Measurements from ENCODE around the gene PLAGL2.
A peak's percentile ranks its signal among the peaks of the same experiment; 100 is the strongest.
"Not testable (repeated sequence)": the region's sequence is repeated elsewhere in the genome, so short reads cannot be mapped to it uniquely, and the experiment has no call there.

The PLAGL2 gene, protein sequence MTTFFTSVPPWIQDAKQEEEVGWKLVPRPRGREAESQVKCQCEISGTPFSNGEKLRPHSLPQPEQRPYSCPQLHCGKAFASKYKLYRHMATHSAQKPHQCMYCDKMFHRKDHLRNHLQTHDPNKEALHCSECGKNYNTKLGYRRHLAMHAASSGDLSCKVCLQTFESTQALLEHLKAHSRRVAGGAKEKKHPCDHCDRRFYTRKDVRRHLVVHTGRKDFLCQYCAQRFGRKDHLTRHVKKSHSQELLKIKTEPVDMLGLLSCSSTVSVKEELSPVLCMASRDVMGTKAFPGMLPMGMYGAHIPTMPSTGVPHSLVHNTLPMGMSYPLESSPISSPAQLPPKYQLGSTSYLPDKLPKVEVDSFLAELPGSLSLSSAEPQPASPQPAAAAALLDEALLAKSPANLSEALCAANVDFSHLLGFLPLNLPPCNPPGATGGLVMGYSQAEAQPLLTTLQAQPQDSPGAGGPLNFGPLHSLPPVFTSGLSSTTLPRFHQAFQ

DNA sequence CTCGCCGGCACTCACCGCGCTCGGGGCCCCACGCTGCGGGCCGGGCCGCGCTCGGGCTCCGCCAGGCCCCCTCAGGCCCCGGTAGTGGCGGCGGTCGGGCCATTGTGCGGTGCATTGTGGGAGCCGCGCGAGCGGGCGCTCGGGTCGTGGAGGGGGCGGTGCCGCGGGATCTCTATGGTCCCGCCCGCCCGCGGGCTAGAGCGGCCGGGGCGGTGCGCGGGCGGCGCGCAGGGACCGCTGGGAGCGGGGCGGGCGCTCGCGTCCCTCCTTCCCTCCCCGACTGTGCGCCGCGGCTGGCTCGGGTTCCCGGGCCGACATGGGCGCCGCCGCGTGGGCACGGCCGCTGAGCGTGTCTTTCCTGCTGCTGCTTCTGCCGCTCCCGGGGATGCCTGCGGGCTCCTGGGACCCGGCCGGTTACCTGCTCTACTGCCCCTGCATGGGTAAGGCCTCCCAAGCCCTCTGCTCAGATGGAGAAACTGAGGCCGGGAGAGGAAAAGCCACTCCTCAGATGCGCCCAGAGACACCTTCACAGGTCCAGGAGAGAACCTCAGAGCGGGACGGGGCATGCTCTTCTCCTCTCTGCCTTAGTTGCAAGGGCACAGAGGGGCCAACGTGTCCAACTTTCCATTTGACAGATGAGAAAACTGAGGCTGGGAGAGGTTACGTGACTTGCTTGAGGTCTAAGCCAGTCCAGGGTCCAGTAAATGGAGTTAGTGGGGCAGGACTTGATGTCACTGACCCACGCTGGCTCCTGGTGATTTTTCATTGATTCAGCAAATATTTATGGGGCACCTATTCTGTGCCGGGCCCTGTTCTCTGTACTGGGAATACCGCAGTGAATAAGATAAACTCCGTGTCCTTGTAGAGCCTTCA is at the start of gene PLAGL2, which contains the start of gene POFUT1:
TSS of gene PLAGL2 (minus strand) at position 118 of the 873 bp plus-strand sequence. CDS start 5,565 bp downstream, outside the sequence.
TSS of gene POFUT1 (plus strand) at position 255 of the 873 bp plus-strand sequence. CDS start at position 317, 62 bp downstream.
- peak; percentile 75 to 82 for DNase-seq (ENCODE audit: low read depth in 2 of 2)

DNA sequence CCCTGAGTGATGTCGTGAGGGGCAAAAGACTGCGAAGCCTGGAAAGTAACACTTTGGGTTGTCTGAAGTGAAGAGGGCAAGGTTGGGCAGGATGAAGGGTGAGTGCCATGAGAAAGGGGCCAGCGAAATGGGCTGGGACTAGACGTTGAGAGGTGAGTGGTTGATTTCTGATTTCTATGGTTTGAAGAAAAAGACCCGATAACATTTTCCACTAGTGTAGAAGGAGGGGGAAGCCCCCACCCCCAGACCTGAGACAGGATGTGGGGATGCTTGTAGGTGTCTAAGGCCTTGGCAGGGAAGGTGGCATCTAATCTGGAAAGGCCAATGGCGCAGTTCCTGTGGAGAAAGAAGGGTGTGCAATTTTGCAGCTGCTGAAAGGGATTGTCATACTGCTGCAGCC is 44.6 kb upstream of the PLAGL2 start:
- no peak for DNase-seq (ENCODE audit: low read depth in 2 of 2)

DNA sequence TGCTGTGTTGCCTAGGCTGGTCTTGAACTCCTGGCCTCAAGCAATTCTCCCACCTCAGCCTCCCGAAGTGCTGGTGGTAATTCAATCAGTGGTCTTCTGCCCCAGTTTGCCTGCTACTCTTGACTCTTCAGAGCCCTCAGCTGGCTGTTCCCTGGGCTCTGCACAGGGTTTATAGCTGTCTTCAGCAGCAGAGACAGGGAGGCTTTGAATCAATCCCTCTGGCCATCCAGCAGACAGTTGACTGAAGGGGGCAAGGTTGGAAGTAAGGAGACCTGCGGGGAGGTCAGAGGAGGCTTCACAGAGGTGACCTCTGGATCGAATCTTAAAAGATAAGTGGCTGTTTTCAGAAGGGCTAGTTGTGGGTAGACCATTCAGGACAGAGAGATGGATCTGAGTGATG is 43.9 kb upstream of the PLAGL2 start:
- DNase-seq (ENCODE audit: low read depth in 2 of 2), result no peak

DNA sequence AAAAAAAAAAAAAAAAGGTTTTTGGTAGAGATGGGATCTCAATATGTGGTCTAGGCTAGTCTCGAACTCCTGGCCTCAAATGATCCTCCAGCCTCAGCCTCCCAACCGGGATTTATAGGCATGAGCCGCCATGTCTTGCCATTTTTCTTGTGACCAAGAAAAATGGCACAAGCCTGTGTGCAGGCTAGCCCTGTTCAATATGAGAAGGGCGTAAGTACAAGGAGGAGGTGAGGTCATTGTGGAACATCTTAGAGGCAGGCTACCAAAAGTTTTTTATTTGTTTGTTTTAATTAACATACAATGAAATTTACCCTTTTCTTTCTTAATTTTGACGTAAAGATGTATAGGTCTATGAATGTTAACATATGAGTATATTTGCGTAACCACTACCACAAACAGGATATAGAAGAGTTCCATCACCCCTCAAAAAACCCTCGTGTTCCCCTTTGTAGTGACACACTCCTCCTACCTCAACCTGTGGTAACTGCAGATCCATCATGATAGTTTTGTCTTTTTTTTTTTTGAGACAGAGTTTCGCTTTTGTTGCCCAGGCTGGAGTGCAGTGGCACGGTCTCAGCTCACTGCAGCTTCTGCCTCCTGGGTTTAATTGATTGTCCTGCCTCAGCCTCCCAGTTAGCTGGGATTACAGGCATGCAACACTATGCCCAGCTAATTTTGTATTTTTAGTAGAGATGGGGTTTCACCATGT is 41.6 kb upstream of the PLAGL2 start:
- DNase-seq (ENCODE audit: low read depth in 2 of 2), result no peak

DNA sequence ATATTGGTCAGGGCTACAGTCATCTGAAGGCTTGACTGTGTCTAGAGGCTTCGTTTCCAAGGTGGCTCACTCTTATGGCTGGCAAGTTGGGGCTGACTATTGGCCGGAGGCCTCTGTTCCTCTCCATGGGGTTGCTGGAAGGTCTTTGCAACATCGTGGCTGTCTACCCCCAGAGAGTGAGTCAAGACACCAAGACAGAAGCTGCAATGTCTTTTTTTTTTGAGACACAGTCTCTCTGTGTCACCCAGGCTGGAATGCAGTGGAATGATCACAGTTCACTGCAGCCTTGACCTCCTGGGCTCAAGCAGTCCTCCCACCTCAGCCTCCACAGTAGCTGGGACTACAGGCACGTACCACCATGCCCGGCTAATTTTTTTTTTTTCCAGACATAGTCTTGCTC is 40.5 kb upstream of the PLAGL2 start:
- no peak for DNase-seq (ENCODE audit: low read depth in 2 of 2)

DNA sequence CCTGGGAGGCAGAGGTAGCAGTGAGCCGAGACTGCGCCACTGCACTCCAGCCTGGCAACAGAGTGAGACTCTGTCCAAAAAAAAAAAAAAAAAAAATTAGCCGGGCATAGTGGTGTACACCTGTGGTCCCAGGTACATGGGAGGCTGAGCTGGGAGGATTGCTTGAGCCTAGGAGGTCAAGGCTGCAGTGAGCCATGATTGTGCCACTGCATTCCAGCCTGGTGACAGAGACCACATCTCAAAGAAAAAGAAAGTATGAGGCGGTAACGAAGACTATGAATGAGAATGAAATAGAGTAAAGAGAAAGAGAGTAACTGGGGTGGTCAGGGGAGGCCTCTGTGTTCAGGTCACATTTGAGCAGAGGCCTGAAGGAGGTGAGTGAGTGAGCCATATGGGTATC is 38.7 kb upstream of the PLAGL2 start:
- not testable (repeated sequence) for DNase-seq (ENCODE audit: low read depth in 2 of 2)

DNA sequence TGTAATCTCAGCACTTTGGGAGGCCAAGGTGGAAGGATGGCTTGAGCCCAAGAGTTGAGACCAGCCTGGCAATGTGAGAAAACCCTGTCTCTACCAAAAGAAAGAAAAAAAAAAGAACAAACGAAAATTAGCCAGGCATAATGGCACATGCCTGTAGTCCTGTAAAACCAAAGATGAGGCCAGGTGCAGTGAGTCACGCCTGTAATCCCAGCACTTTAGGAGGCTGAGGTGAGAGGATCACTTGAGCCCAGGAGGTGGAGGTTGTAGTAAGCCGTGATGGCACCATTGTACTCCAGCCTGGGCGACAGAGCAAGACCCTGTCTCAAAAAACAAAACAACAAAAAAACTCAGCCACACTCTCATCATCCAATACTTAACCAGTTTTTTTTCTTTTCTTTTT is 37.4 kb upstream of the PLAGL2 start:
- DNase-seq (ENCODE audit: low read depth in 2 of 2), result no peak

DNA sequence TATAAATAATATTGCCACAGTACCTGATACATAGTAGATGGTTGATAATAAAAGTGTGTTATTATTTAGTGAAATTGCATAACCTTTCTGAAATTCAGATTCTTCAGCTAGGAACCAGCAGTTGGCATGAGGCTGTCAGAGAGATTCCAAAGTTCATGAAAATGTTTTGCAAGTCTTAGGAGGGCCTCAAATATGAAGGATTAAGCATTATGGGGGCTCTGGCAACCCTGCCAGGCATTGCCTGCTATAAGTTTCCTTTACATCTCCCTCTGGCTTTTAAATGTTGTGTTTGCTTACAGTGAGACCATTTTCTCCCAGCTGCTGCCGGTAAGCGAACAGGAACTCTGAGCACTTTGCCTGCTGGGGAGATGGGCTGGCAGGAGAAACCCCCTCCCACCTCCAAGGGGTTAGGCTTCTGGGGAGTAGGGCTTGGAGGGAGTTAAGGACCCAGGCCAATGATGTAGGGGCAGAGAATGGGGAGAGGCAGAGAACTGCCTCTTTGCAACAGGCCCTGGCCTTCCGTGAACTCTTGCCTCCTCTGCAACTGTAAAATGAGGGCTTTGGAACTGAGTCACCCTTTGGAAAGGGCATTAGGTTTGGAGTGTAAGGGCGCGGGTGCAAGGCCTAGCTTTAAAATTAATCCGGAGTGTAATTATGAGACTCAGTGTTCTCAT is 36.7 kb upstream of the PLAGL2 start:
- DNase-seq (ENCODE audit: low read depth in 2 of 2), result no peak

DNA sequence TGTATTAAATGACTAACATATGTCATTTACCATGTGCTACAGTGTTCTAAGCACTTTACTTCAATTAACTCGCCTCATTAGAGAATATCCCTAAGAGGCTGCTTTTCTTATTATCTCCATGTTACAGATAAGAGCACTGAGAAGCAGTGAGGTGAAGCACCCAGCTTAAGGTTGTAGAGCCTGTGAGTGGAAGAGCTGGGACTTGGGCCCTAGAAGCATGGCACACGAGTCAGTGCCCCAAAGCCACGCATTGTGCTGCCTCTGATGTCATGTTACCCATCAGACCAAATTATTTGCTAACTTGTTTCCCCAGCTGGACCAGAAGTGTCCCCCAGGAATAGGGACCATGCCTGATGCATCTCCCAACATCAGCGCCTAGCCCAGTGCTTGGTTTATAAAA is 34.3 kb upstream of the PLAGL2 start:
- no peak for DNase-seq (ENCODE audit: low read depth in 2 of 2)

DNA sequence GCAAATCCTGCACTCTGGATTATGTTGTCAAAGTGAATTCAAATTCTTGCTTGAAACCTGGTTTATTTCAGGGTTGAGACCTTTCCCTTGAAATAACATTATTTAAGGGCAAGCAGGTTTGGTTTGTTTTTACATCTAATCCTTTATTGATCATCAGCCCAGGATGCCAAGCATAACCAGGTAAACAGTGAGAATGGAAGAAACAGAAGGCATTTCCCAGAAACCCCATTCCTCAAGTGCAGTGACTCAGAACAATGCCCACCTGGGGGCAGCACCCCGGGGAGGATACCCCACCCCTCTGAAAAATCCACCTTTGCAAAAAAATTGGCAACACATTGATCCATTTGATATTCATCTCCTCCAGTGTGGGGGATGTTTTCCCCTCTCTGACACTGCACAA is 32.7 kb upstream of the PLAGL2 start:
- DNase-seq (ENCODE audit: low read depth in 2 of 2), result no peak

DNA sequence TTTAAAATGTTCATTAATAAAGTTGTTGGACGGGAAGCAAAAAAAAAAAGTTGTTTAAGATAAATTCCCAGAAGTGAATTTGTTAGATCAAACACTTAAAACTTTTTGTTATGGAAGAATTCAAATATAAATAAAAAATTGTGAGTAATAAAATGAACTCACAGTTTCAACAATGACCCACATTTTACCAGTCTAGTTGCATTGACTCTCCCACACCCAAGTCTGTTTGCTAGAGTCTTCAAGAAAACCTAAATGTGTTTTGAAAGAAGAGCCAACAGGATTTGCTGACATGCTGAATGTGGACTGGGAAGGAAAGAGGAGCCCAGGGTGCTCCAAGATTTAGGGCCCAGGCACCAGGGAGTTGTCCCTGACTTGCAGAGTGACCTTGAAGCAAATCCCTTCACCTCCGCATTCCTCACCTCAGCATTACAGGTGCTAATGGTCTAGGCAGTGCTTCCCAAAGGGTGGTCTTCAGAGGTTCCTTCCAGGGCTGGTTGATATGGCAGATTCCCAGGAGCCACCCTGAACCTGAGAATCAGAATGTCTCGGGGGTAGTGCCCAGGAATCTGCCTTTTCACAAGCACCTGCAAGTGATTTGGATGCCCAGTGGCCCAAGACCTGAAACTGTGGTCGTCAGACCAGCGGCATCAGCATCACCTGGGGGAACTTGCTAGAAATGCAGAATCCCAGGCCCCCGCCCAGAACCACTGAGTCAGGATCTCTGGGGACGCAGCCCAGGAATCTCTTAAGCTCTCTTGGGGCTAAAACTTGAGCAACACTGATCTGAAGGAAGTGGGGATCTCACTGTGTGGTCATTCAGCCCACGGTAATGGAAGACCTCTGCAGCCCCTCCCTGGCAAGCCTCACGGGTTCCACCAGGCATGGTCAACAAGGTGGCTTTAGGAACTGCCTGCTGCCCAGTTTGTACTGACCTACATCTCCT is 31.2 kb upstream of the PLAGL2 start:
- no peak for DNase-seq (ENCODE audit: low read depth in 2 of 2)

DNA sequence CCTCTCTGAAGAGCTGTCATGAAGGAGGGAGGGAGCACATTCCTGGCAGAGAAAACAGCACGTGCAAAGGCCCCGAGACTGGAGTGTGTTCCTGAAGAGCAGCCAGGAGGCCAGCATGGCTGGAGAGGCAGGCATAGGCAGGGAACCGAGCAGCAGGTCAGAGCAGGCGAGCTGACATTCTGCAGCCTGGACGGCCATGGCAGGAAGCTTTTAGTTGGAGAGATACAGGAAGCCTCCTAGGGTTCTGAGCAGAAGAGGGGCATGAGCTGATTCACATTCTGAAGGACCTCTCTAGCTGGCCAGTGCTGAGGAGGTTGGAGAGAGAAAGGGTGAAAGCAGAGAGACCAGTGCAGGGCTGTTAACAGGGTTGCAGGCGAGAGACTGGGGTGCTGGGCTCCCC is 29.9 kb upstream of the PLAGL2 start:
- no peak for DNase-seq (ENCODE audit: low read depth in 2 of 2)

DNA sequence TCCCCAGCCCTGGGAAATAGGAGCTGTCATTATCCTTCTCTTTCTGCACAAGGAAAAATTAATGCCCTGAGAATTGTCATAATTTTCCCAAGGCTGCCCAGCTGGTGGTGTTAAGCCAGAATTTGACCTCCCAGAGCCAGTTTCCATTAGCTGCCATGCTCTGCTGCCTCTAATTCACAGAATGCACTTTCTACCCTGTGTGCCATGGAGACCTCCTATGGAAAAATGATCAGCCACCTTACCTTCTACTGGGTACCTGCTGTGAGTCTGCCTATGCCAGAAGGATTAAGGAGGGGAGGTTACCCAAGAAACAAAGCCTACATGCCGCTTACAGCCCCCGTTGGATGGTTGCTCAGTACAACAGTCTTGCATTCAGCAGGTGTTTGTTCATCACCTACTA is 29.3 kb upstream of the PLAGL2 start:
- DNase-seq (ENCODE audit: low read depth in 2 of 2), result no peak

DNA sequence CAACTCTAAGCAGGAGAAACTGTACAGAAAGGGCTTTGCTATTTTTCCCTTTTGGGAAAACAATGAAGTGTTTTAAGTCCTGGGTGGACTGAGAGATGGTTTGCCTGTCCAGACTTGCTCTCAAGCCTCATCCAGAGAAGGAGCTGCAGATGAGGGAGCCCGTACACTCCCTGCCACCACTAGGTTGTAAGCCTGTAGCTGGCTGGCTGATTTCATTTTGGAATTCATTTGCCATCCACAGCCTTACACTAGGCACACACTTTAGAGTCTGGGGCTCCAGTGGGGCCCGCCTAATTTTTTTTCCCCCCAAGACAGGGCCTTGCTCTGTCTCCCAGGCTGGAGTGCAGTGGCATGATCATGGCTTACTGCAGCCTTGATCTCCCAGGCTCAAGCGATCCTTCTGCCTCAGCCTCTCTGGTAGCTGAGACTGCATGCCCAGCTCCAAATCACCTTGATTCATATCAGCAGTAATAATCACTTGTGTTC is 28.5 kb upstream of the PLAGL2 start:
- DNase-seq (ENCODE audit: low read depth in 2 of 2), result no peak

DNA sequence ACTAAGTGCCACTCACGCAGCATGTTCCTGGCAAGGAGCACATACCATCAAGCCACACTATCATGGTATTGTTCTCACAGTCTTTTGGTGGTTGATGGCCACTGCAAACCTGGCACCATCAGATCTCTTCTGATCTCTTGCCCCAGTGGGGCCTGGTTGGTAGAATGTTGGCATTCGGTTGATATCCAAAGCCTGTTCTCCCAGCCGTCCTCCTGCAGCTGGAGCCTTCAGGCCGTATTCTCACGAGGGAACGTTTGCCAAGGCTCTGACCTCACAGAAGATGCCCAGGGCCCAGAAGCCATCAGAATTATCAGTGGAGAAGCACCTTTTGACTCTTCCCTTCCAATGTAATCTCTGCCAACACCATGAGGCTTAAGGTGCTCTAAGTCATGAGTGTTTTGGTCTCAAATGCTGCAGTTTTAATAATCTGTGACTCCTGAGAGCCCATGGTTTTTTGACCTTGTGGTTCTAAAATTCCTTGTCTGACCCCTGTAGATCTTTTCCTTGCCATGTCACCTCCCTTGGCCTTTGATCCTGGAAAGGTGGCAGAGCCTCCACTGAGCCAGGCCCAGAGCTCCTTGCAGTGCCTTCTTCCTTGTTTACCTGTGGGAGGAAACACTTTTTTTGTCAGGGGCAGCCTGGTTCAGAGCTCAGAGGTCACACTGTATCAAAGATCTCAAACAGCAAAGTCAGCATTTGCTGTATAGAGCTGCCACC is 27.9 kb upstream of the PLAGL2 start:
- DNase-seq (ENCODE audit: low read depth in 2 of 2), result no peak

DNA sequence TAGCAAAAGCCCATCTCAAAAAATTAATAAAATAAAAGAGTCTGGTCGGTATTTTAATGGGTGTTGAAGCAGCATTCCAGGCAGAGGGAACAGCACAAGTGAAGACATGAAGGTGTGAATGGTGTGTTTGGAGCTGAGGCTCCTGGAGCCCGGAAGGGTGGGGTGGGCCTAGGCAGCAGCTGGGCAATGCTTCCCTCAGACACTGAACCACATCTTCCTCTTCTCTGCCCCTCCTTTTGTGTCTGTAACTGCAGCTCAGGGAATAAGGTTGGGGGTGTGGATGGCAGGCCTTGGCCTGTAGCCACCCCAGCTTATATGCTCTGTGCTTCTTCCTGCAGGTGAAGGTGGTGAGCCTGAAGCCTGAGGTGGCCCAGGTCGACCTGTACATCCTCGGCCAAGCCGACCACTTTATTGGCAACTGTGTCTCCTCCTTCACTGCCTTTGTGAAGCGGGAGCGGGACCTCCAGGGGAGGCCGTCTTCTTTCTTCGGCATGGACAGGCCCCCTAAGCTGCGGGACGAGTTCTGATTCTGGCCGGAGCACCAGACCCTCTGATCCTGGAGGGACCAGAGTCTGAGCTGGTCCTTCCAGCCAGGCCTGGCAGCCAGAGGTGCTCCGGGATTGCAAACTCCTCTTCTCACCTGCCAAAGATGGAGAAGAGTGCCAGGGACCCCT is 26.7 kb upstream of the PLAGL2 start:
- DNase-seq (ENCODE audit: low read depth in 2 of 2), result no peak

DNA sequence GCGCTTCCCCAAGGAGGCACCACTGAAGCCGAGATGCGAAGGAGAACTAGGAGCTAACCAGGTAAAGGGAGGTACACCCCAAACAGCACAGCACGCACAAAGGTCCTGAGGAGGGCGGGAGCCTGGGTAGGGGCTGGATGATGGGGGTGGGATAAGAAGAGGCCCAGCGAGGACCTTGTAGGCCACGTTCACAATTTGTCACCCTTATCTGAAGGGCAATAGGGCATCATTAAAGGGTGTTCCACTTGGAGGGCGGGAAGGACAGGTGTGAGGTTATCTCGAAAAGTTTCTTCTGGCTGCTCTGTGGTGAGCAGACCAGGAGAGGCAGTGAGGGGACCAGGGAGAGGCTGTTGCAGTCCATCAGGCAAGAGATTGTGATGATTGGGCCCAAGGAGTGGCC is 25.7 kb upstream of the PLAGL2 start:
- DNase-seq (ENCODE audit: low read depth in 2 of 2), result no peak

DNA sequence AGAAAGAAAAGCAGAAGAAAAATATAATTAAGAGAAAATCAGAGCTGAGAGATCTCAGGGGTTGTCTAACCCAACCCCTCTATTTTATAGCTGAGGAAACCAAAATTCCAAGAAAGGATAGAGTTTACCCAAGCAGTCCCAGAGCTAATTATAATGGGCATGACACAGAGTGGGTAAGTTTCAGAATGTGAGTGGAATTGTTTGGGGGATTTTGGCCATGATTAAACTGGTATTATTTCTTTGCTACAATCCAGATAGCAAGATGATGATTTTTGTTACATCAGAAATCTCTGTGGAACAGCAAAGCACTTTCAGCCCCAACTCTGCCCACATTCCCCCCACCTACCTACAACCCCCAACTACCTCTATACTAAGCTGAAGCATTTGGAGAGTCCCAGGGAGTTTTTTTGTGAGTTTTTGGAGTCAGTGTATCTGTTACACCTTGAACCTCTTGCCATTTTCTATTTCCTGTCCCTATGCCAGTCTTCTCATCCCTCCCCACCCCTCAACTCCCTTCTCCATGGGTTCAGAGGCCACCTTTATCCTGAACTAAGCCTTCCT is 24.9 kb upstream of the PLAGL2 start:
- DNase-seq (ENCODE audit: low read depth in 2 of 2), result no peak

DNA sequence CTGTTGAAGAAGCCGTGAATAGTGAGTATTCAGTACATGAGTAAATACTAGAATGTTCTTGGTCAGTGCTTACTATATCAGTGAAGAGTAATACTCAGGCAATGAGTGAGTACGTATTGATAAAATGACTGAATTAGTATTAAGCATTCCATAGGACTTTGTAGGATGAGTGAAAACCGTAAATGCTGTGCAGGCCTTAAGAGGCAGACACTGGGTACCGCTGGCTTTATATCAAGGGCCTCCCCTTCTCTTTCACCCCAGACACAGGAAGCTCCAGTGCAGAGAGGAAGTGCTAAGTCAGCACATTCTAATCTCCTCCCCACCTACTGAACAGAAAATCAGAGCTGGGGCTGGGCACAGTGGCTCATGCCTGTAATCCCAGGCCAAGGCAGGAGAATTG is 24.3 kb upstream of the PLAGL2 start:
- no peak for DNase-seq (ENCODE audit: low read depth in 2 of 2)

Data from stimulated activated CD8-positive, alpha-beta memory T cell treated with anti-CD3 and anti-CD28 coated beads, Interleukin-2, amount 100 ng/mL, for 1 hour (primary cell).